SK-N-SH treated with all-trans-retinoic acid at 6 μM for 48 hours (cell line): Measurements from ENCODE around the gene SLC6A3.
A peak's percentile ranks its signal among the peaks of the same experiment; 100 is the strongest.

Experiments used
- ATAC-seq: fragments of 200-7000 bp; cut with Tn5 transposase; 3 replicates; pipeline ENCODE4 v1.9.1; 2020; ENCODE audit warnings: mild to moderate bottlenecking, moderate library complexity
- ARNTL ChIP-seq: fragments of 450-650 bp; formaldehyde crosslinking; IDR thresholded peaks from 2 replicates; pipeline ENCODE4 v1.5.0; 2020; ENCODE audit warnings: low read depth, mild to moderate bottlenecking, moderate library complexity, borderline replicate concordance
- BACH2 ChIP-seq: fragments of 250-450 bp; sonication (Bioruptor Pico); IDR thresholded peaks from 2 replicates; pipeline ENCODE4 v1.9.0; 2021; ENCODE audit warnings: mild to moderate bottlenecking, borderline replicate concordance
- CSDC2 ChIP-seq: fragments of 250-450 bp; sonication (Bioruptor Pico); IDR thresholded peaks from 2 replicates; pipeline ENCODE4 v1.5.0; 2020; ENCODE audit warnings: mild to moderate bottlenecking, moderate library complexity
- GLIS3 ChIP-seq: fragments of 250-450 bp; sonication (Bioruptor Pico); IDR thresholded peaks from 2 replicates; pipeline ENCODE4 v1.5.0; 2020; ENCODE audit warnings: mild to moderate bottlenecking, moderate library complexity
- ISL1 ChIP-seq: fragments of 250-450 bp; sonication (Bioruptor Pico); IDR thresholded peaks from 2 replicates; pipeline ENCODE4 v2.1.2; 2022; ENCODE audit warnings: mild to moderate bottlenecking, moderate library complexity
- OSR1 ChIP-seq: fragments of 250-450 bp; sonication (Bioruptor Pico); IDR thresholded peaks from 2 replicates; pipeline ENCODE4 v1.8.0; 2022; ENCODE audit warnings: moderate library complexity, mild to moderate bottlenecking, inconsistent platforms
- PPARA ChIP-seq: fragments of 250-450 bp; sonication (Bioruptor Pico); IDR thresholded peaks from 2 replicates; pipeline ENCODE4 v1.5.0; 2020; ENCODE audit warnings: mild to moderate bottlenecking, borderline replicate concordance
- RARB ChIP-seq: fragments of 250-450 bp; sonication (Bioruptor Pico); IDR thresholded peaks from 2 replicates; pipeline ENCODE4 v1.8.0; 2021; ENCODE audit warnings: mild to moderate bottlenecking, moderate library complexity
- SNAI2 ChIP-seq: fragments of 250-450 bp; sonication (Bioruptor Pico); IDR thresholded peaks from 2 replicates; pipeline ENCODE4 v1.5.0; 2020; ENCODE audit warnings: mild to moderate bottlenecking, moderate library complexity
- TCF4 ChIP-seq: fragments of 250-450 bp; sonication (Bioruptor Pico); IDR thresholded peaks from 2 replicates; pipeline ENCODE4 v1.8.0; 2021; ENCODE audit warnings: mild to moderate bottlenecking, moderate library complexity, borderline replicate concordance
- TOX ChIP-seq: fragments of 250-450 bp; sonication (Bioruptor Pico); IDR thresholded peaks from 2 replicates; pipeline ENCODE4 v1.8.0; 2021; ENCODE audit warnings: mild to moderate bottlenecking, moderate library complexity, borderline replicate concordance
- ZC3H10 ChIP-seq: fragments of 250-450 bp; sonication (Bioruptor Pico); IDR thresholded peaks from 2 replicates; pipeline ENCODE4 v1.5.1; 2021; ENCODE audit warnings: mild to moderate bottlenecking, moderate library complexity
- ZFP3 ChIP-seq: fragments of 250-450 bp; sonication (Bioruptor Pico); IDR thresholded peaks from 2 replicates; pipeline ENCODE4 v1.5.0; 2020; ENCODE audit warnings: mild to moderate bottlenecking, moderate library complexity
- ZFP30 ChIP-seq: fragments of 450-650 bp; formaldehyde crosslinking; IDR thresholded peaks from 2 replicates; pipeline ENCODE4 v1.5.0; 2022; ENCODE audit warnings: mild to moderate bottlenecking, moderate library complexity
- ZNF565 ChIP-seq: fragments of 450-650 bp; formaldehyde crosslinking; conservative IDR thresholded peaks from 2 replicates; pipeline ENCODE4 v1.5.0; 2020; ENCODE audit warnings: low read depth, mild to moderate bottlenecking, moderate library complexity
- ZNF70 ChIP-seq: fragments of 450-650 bp; formaldehyde crosslinking; IDR thresholded peaks from 2 replicates; pipeline ENCODE4 v1.5.0; 2020; ENCODE audit warnings: mild to moderate bottlenecking, moderate library complexity
- ZNF8 ChIP-seq: fragments of 450-650 bp; formaldehyde crosslinking; IDR thresholded peaks from 2 replicates; pipeline ENCODE4 v1.5.0; 2020; ENCODE audit warnings: mild to moderate bottlenecking, moderate library complexity
- TF ChIP-seq, protein P1 (sequence below): fragments of 250-450 bp; sonication (Bioruptor Pico); IDR thresholded peaks from 2 replicates; pipeline ENCODE4 v1.5.0; 2020; ENCODE audit warnings: mild to moderate bottlenecking, moderate library complexity
- TF ChIP-seq, protein P2 (sequence below): fragments of 250-450 bp; sonication (Bioruptor Pico); IDR thresholded peaks from 2 replicates; pipeline ENCODE4 v1.8.0; 2021; ENCODE audit warnings: low read depth, mild to moderate bottlenecking, moderate library complexity, borderline replicate concordance
- TF ChIP-seq, protein P3 (sequence below): fragments of 250-450 bp; sonication (Bioruptor Pico); IDR thresholded peaks from 2 replicates; pipeline ENCODE4 v1.5.1; 2020; ENCODE audit warnings: low read depth, mild to moderate bottlenecking, moderate library complexity
- TF ChIP-seq, protein P4 (sequence below): fragments of 250-450 bp; sonication (Bioruptor Pico); IDR thresholded peaks from 2 replicates; pipeline ENCODE4 v1.8.0; 2020; ENCODE audit warnings: mild to moderate bottlenecking, moderate library complexity, borderline replicate concordance

SLC6A3 gene

DNA sequence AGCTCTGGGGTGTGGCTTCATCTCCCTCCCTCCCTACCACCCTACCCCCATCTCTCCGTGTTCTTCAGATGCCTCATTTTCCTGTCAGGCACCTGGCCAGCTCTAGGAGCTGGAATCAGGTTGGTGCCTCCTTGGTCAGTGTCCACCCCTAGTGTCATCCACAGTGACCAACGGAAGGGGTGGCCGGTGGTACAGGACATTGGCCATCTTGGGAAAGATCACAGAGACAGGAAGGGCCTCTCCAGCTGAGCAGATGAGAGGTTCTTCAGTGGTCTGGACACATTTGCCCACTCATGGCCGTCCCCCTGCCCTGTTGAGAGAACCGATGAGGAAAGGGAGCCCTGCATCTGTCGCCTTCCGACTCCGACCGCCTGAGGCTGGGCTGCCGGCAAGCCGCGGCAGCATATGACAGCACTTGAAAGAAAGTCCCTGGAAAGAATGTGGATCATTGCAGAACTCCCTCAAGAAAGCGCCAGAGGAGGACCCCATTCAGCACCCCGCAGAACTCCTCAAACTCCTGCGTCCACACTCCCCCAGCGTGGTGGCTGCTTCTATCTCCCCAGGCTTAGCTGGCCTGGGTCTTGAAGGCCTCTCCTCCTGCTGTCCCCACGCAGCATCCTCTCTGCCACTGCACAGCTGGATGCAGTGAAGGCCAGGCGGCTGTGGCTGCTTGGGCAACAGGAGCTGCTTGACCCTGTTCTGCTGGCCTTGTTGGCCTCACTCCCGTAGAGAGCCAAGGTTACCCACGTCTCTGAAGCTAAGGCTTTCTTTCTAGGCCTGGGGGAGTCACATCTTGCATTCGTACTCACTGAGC is 98.4 kb downstream of the SLC6A3 start:
- ATAC-seq, result no peak

DNA sequence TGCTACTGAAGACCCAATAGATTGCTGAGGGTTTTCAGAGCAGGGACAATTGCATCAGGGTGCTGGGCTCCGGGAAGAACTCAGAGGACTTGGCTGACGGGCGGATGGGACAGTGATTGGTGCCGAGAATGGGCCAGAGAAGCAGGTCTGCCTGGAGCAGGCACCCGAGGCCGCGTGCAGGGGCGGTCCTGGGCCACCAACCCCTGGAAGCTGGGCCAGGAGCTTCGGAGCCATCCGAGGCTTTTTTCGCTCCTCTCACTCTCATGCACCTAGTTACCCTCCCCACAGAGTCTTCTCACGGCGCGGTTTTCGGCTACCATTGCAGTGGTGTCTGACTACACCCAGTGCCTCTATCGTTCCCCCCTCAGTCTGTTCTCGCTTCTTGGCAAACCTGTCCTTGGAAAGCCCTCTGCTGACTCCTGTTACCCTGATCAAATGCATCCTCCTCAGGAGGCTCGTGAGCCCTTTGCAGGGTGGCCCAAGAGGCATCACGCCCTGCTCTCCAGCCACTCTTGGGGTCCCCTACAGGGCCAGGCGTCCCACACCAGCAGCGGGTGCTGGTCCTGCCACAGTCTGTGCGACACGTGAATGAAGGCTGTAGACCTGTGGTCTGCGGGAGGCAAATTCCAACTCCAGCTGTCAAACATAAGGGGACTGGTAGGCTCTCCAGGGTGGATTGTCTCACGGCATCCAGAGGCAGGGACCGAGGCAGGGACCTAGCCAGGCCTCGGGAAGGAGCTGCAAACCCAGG is 99.2 kb downstream of the SLC6A3 start:
- ATAC-seq, result no peak
- TF ChIP-seq ARNTL (CRISPR knock-in tag) (no peak), ZFP3 (no peak), ZFP30 (CRISPR knock-in tag) (no peak), ZNF8 (CRISPR knock-in tag) (no peak), ZC3H10 (CRISPR knock-in tag) (no peak), ISL1 (CRISPR knock-in tag) (no peak), ZNF70 (no peak), ZNF565 (no peak), TOX (no peak), OSR1 (no peak), RARB (CRISPR knock-in tag) (no peak), GLIS3 (no peak), SNAI2 (CRISPR knock-in tag) (no peak)
- TF ChIP-seq, protein P1, sequence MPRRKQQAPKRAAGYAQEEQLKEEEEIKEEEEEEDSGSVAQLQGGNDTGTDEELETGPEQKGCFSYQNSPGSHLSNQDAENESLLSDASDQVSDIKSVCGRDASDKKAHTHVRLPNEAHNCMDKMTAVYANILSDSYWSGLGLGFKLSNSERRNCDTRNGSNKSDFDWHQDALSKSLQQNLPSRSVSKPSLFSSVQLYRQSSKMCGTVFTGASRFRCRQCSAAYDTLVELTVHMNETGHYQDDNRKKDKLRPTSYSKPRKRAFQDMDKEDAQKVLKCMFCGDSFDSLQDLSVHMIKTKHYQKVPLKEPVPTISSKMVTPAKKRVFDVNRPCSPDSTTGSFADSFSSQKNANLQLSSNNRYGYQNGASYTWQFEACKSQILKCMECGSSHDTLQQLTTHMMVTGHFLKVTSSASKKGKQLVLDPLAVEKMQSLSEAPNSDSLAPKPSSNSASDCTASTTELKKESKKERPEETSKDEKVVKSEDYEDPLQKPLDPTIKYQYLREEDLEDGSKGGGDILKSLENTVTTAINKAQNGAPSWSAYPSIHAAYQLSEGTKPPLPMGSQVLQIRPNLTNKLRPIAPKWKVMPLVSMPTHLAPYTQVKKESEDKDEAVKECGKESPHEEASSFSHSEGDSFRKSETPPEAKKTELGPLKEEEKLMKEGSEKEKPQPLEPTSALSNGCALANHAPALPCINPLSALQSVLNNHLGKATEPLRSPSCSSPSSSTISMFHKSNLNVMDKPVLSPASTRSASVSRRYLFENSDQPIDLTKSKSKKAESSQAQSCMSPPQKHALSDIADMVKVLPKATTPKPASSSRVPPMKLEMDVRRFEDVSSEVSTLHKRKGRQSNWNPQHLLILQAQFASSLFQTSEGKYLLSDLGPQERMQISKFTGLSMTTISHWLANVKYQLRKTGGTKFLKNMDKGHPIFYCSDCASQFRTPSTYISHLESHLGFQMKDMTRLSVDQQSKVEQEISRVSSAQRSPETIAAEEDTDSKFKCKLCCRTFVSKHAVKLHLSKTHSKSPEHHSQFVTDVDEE (CRISPR knock-in tag), result no peak
- TF ChIP-seq, protein P2, sequence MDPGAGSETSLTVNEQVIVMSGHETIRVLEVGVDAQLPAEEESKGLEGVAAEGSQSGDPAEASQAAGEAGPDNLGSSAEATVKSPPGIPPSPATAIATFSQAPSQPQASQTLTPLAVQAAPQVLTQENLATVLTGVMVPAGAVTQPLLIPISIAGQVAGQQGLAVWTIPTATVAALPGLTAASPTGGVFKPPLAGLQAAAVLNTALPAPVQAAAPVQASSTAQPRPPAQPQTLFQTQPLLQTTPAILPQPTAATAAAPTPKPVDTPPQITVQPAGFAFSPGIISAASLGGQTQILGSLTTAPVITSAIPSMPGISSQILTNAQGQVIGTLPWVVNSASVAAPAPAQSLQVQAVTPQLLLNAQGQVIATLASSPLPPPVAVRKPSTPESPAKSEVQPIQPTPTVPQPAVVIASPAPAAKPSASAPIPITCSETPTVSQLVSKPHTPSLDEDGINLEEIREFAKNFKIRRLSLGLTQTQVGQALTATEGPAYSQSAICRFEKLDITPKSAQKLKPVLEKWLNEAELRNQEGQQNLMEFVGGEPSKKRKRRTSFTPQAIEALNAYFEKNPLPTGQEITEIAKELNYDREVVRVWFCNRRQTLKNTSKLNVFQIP (CRISPR knock-in tag), result no peak
- TF ChIP-seq, protein P3, sequence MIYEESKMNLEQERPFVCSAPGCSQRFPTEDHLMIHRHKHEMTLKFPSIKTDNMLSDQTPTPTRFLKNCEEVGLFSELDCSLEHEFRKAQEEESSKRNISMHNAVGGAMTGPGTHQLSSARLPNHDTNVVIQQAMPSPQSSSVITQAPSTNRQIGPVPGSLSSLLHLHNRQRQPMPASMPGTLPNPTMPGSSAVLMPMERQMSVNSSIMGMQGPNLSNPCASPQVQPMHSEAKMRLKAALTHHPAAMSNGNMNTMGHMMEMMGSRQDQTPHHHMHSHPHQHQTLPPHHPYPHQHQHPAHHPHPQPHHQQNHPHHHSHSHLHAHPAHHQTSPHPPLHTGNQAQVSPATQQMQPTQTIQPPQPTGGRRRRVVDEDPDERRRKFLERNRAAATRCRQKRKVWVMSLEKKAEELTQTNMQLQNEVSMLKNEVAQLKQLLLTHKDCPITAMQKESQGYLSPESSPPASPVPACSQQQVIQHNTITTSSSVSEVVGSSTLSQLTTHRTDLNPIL (CRISPR knock-in tag), result no peak
- TF ChIP-seq, protein P4, sequence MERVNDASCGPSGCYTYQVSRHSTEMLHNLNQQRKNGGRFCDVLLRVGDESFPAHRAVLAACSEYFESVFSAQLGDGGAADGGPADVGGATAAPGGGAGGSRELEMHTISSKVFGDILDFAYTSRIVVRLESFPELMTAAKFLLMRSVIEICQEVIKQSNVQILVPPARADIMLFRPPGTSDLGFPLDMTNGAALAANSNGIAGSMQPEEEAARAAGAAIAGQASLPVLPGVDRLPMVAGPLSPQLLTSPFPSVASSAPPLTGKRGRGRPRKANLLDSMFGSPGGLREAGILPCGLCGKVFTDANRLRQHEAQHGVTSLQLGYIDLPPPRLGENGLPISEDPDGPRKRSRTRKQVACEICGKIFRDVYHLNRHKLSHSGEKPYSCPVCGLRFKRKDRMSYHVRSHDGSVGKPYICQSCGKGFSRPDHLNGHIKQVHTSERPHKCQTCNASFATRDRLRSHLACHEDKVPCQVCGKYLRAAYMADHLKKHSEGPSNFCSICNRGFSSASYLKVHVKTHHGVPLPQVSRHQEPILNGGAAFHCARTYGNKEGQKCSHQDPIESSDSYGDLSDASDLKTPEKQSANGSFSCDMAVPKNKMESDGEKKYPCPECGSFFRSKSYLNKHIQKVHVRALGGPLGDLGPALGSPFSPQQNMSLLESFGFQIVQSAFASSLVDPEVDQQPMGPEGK (CRISPR knock-in tag), result no peak
- TF ChIP-seq, all 23 proteins: peak for 0

More for the DNA sequence above, 98.4 kb downstream of the SLC6A3 start:
- TF ChIP-seq RARB (CRISPR knock-in tag) (no peak), BACH2 (no peak), ZNF70 (no peak), TOX (no peak)
- TF ChIP-seq, protein P3 (CRISPR knock-in tag), result no peak

DNA sequence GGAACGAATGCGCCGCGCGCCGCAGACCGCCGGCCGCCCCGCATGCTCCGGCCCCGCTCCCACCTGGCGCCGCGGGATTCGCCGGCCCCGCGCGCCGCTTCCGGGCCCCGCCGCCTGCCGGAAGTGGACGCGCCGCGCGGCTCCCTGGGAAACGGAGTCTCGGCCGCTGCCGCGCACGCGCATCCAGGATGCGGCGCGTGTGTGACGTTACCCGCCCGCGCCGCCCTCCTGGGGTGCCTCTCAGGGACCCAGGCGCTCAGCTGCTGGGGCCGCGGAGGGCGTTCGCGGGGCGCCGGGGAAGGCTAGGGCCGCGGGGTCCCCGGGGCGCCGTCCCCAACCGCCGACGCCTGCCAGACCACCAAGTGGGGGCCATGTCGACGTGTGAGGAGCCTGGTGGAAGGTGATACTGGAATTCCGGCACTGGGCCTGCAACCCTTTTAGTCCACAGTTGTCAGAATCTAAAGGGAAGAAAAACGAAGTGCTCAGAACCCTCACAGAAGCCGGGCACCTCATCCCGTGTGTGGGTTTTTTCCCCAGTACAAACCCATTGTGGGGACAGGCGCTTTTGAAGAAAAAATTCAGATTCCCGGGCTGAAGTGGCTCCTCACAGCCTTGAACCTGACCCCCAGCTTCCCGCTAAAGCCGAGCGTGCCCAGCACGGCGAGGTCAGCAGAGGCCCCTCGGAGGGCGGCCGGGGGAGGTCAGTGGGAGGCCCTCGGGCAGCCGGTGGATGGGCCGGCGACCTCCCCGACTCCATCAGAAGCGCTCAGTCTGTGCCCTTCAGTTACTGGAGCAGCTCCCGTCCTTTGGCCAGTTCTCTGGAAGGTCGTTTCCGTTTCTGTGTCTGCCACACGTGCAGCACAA is 100.0 kb downstream of the SLC6A3 start, which contains the start of gene CLPTM1L:
TSS of gene CLPTM1L (minus strand) at position 125 of the 864 bp plus-strand sequence. CDS start 258 bp downstream, outside the sequence.
- ATAC-seq, result peak; percentile 82
- TF ChIP-seq ZNF565, result no peak
- TF ChIP-seq TCF4 (CRISPR knock-in tag), result no peak
- TF ChIP-seq ARNTL (CRISPR knock-in tag), result no peak
- TF ChIP-seq, protein P2 (CRISPR knock-in tag), result no peak
- no peak for TF ChIP-seq ZNF70
- TF ChIP-seq TOX, result no peak
- no peak for TF ChIP-seq CSDC2 (CRISPR knock-in tag)
- no peak for TF ChIP-seq BACH2
- no peak for TF ChIP-seq PPARA (CRISPR knock-in tag)
- no peak for TF ChIP-seq ZFP30 (CRISPR knock-in tag)
- TF ChIP-seq, protein P4 (CRISPR knock-in tag), result no peak
